Ovary (tissue), 3 donors: ENCODE results near the gene ERG28.

Experiments used
- CTCF ChIP-seq, 3 donors: fragments of 450-650 bp in 2 of 3; fragments of 200-600 bp in 1 of 3; IDR thresholded peaks; one replicate each; pipeline versions ENCODE4 v1.5.1 to v1.8.0; 2016 to 2022; ENCODE audit warnings: antibody characterized with exemption in 3 of 3, mild to moderate bottlenecking in 1 of 3
- EP300 ChIP-seq: sonication (generic); formaldehyde crosslinking; IDR thresholded peaks from one replicate; pipeline ENCODE4 v1.6.1; 2017; ENCODE audit warnings: antibody characterized with exemption
- POLR2A ChIP-seq: fragments of 450-650 bp; IDR thresholded peaks from one replicate; pipeline ENCODE4 v1.6.1; 2017; ENCODE audit warnings: antibody characterized with exemption, mild to moderate bottlenecking, moderate library complexity
- donor health status: DM: no; HTN: no; CAD: no.

- TF ChIP-seq CTCF (IDR thresholded peaks at IDR 0.05) = no peak
- no peak for TF ChIP-seq POLR2A
- TF ChIP-seq EP300 = no peak
These were observed 55.5 kb downstream of the ERG28 start for GRCh38 chr14:75604979-75605851.
